ENCODE measurements around the gene VAV2.

Gene VAV2

GRCh38 chr9:133792721-133793470, 199.2 kb downstream of the VAV2 start:
- no peak overlapping the region for H3K4me3 ChIP-seq (ENCODE audit: low read length)
- TF ChIP-seq, protein P1, sequence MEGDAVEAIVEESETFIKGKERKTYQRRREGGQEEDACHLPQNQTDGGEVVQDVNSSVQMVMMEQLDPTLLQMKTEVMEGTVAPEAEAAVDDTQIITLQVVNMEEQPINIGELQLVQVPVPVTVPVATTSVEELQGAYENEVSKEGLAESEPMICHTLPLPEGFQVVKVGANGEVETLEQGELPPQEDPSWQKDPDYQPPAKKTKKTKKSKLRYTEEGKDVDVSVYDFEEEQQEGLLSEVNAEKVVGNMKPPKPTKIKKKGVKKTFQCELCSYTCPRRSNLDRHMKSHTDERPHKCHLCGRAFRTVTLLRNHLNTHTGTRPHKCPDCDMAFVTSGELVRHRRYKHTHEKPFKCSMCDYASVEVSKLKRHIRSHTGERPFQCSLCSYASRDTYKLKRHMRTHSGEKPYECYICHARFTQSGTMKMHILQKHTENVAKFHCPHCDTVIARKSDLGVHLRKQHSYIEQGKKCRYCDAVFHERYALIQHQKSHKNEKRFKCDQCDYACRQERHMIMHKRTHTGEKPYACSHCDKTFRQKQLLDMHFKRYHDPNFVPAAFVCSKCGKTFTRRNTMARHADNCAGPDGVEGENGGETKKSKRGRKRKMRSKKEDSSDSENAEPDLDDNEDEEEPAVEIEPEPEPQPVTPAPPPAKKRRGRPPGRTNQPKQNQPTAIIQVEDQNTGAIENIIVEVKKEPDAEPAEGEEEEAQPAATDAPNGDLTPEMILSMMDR (IDR thresholded peaks at IDR 0.05; ENCODE audit: insufficient read depth, low read depth, low read length, missing control alignments): peak; percentile 80
- peak; percentile 49 for DNase-seq (ENCODE audit: low read depth)

GRCh38 chr9:133791735-133792649, 200.1 kb downstream of the VAV2 start:
- H3K4me3 ChIP-seq (ENCODE audit: low read length): no peak overlapping the region
- TF ChIP-seq, protein P1 (IDR thresholded peaks at IDR 0.05; ENCODE audit: insufficient read depth, low read depth, low read length, missing control alignments): no peak

GRCh38 chr9:133791069-133791468, 201.1 kb downstream of the VAV2 start:
- TF ChIP-seq, protein P1 (IDR thresholded peaks at IDR 0.05; ENCODE audit: insufficient read depth, low read depth, low read length, missing control alignments): no peak
- no peak overlapping the region for H3K4me3 ChIP-seq (ENCODE audit: low read length)
- no peak for DNase-seq (ENCODE audit: low read depth)

More at GRCh38 chr9:133791735-133792649, 200.1 kb downstream of the VAV2 start:
- DNase-seq (ENCODE audit: low read depth): no peak

GRCh38 chr9:133789778-133790177, 202.3 kb downstream of the VAV2 start:
- no peak overlapping the region for H3K4me3 ChIP-seq (ENCODE audit: low read length)
- no peak for DNase-seq (ENCODE audit: low read depth)
- TF ChIP-seq, protein P1 (IDR thresholded peaks at IDR 0.05; ENCODE audit: insufficient read depth, low read depth, low read length, missing control alignments): no peak

- no peak for DNase-seq (ENCODE audit: low read depth)
- H3K4me3 ChIP-seq (ENCODE audit: low read length): no peak overlapping the region
- TF ChIP-seq, protein P1 (IDR thresholded peaks at IDR 0.05; ENCODE audit: insufficient read depth, low read depth, low read length, missing control alignments): no peak
Observed at GRCh38 chr9:133788819-133789717, 203.1 kb downstream of the VAV2 start.

DNA sequence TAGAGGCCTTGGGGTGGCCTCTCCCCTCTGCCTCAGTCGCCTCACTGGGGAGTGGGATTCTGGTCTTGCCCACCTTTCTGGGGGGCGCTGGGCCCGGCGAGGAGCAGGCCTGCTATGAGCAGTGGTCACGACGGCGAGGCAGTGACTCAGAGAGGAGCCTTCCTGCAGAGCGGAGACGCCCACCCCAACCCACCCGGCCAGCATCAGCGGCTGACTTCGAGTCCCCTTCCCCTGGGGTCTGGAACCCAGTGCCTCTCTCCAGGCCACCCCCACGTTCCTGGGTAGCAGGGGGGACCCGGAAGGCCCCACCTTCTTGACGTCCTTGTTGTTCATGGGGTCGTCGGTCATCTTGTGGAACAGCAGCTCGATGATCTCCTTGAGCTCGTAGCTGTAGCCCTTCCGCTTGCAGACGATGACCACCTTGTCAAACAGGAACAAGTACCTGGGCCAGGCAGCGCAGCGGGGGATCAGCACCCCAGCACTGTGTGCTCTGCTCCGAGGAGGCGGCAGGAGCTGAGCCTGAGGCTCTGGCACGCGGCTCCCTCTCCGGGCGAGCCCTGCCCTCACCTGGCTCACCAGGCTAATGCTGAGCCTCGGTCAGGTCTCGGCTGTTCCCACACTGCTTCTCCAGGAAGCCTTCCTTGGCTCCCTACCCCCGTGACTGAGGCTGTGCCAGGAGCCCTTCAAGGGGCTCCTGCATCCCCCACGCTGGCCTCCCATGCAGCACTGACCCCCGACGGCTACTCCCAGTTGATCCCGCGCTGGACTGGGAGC, 203.9 kb downstream of the VAV2 start:
- no peak overlapping the region for H3K4me3 ChIP-seq (ENCODE audit: low read length)
- no peak for DNase-seq (ENCODE audit: low read depth)
- TF ChIP-seq, protein P1 (IDR thresholded peaks at IDR 0.05; ENCODE audit: insufficient read depth, low read depth, low read length, missing control alignments): no peak
